BLaER1 (cell line): ENCODE data around the gene C2orf74.
A peak's percentile ranks its signal among the peaks of the same experiment; 100 is the strongest.
"Not testable (repeated sequence)": the region's sequence is repeated elsewhere in the genome, so short reads cannot be mapped to it uniquely, and the experiment has no call there.

Experiments used
- H3K27ac ChIP-seq: shearing (Covaris generic); formaldehyde crosslinking; 2 replicates; pipeline ENCODE4 v1.8.1; 2022
- H3K27me3 ChIP-seq: shearing (Covaris generic); formaldehyde crosslinking; 2 replicates; pipeline ENCODE4 v1.8.1; 2022
- H3K36me3 ChIP-seq: shearing (Covaris generic); formaldehyde crosslinking; 2 replicates; pipeline ENCODE4 v1.8.1; 2022
- H3K4me1 ChIP-seq: shearing (Covaris generic); formaldehyde crosslinking; 2 replicates; pipeline ENCODE4 v1.8.1; 2022
- H3K4me2 ChIP-seq: shearing (Covaris generic); formaldehyde crosslinking; 2 replicates; pipeline ENCODE4 v1.8.1; 2022
- H3K4me3 ChIP-seq: shearing (Covaris generic); formaldehyde crosslinking; 2 replicates; pipeline ENCODE4 v1.8.1; 2022
- H3K9ac ChIP-seq: shearing (Covaris generic); formaldehyde crosslinking; 2 replicates; pipeline ENCODE4 v1.8.1; 2022
- H3K9me3 ChIP-seq: shearing (Covaris generic); formaldehyde crosslinking; 2 replicates; pipeline ENCODE4 v1.8.1; 2022
- H4K20me1 ChIP-seq: shearing (Covaris generic); formaldehyde crosslinking; 2 replicates; pipeline ENCODE4 v1.8.1; 2022
- Cebpa-rat ChIP-seq: shearing (Covaris generic); IDR thresholded peaks from 2 replicates; pipeline ENCODE4 v1.8.1; 2022

The C2orf74 gene

DNA sequence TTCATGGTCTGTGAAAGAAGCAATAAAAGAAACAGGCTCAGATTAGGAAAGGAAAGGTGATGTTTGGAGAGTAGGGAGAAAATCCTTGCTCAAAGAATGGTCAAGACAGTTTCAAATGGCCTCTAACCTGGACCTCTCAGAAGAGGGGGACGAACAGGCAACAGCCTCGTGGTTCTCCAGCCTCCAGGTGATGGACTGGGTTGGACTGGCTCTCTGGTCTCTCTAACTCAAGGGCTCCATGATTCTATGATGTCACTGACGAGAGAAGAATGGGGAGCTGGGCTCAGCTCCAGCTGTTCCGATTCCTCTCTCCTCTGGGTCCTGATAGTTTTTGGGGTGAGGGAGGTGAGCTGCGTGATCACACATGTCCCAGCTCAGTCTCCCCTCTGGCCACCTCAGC is at the start of gene C2orf74:
Gene C2orf74, plus strand, starts transcription at position 301 of the 400 bp plus-strand sequence. CDS start 327 bp downstream, outside the sequence.
- no peak within 1 kb of the TSS for H3K9ac ChIP-seq
- peaks cover 5% of the 10 kb centered on the region; the same call in 1 of the 2 replicates for H3K4me1 ChIP-seq
- no peaks in the 10 kb centered on the region for H3K27me3 ChIP-seq
- no peaks in the 10 kb centered on the region for H3K9me3 ChIP-seq
- TF ChIP-seq Cebpa-rat = no peak
- H3K36me3 ChIP-seq = peaks cover 64% of the 10 kb centered on the region
- no peak within 1 kb of the TSS for H3K27ac ChIP-seq
- H3K4me2 ChIP-seq = no peak within 1 kb of the TSS
- H3K4me3 ChIP-seq = no peak within 1 kb of the TSS
- H4K20me1 ChIP-seq = no peaks in the 10 kb centered on the region

DNA sequence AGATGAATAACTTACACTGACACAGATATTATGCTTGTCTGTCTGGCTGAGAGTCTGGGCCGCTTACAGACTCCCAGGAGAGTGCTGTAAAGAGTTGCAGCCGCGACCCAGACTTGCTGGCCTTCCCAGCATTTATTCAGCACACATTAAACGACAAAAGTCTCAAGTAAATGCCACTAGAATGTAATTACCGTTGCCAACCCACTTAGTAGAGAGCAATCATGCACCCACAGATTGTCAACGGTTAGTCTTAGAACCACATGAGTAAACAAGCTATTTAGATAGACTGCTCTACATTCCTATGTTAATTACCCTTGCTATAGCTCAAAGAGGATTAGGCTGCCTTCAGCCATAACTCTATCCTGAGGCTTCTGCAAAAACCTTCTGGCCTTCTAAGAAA is 47.8 kb upstream of the C2orf74 start:
- peaks cover 44% of the 10 kb centered on the region; the same call in 1 of the 2 replicates for H3K36me3 ChIP-seq

GRCh38 chr2:61116302-61116701 is 45.7 kb upstream of the C2orf74 start:
- Histone ChIP-seq H3K36me3 (peaks cover 40% of the 10 kb centered on the region), H4K20me1 (no peaks in the 10 kb centered on the region), H3K4me3 (no peak overlapping the region), H3K27ac (no peak overlapping the region), H3K27me3 (no peaks in the 10 kb centered on the region), H3K4me2 (no peak overlapping the region), H3K9ac (no peak overlapping the region), H3K4me1 (no peaks in the 10 kb centered on the region), H3K9me3 (peaks cover 21% of the 10 kb centered on the region)
- no peak for TF ChIP-seq Cebpa-rat

More for the DNA sequence above, 47.8 kb upstream of the C2orf74 start:
- no peak for TF ChIP-seq Cebpa-rat
- Histone ChIP-seq H4K20me1 (no peaks in the 10 kb centered on the region), H3K4me1 (no peaks in the 10 kb centered on the region), H3K9me3 (peaks cover 21% of the 10 kb centered on the region), H3K4me3 (no peak overlapping the region), H3K27ac (no peak overlapping the region), H3K9ac (no peak overlapping the region), H3K4me2 (no peak overlapping the region), H3K27me3 (no peaks in the 10 kb centered on the region)

GRCh38 chr2:61117534-61117933 is 44.5 kb upstream of the C2orf74 start:
- Histone ChIP-seq H4K20me1 (no peaks in the 10 kb centered on the region), H3K4me3 (no peak overlapping the region), H3K4me1 (no peaks in the 10 kb centered on the region), H3K4me2 (no peak overlapping the region), H3K27ac (no peak overlapping the region), H3K9ac (no peak overlapping the region), H3K27me3 (no peaks in the 10 kb centered on the region), H3K9me3 (peaks cover 18% of the 10 kb centered on the region), H3K36me3 (peaks cover 30% of the 10 kb centered on the region)
- no peak for TF ChIP-seq Cebpa-rat

DNA sequence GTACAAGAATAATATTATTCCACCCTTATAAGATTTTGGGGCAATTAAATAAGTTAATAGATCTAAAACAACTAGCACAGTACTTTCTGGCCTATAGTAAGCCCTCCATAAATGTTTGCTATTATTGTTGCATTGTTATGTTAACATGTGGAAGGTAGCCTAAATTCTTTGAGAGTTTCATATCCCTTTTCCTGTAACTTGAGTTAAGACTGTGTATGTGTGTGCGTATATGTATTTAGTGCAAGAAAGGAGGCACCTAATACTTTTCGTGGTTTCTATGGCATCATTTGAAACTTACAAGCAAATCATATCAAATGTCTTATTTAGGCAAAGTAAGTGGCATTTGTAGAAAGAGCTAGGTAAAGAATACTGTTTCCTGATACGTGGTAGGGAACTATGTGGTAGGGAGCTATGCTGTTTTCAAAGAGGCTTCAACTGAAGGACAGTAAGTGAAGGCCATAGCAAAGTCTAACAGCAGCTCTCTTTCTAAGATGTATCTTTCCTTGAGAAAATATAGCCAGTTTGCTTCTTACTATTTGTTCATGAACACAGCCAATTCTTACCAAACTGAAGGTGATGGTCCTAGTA is 36.8 kb upstream of the C2orf74 start:
- H3K4me1 ChIP-seq = no peaks in the 10 kb centered on the region

DNA sequence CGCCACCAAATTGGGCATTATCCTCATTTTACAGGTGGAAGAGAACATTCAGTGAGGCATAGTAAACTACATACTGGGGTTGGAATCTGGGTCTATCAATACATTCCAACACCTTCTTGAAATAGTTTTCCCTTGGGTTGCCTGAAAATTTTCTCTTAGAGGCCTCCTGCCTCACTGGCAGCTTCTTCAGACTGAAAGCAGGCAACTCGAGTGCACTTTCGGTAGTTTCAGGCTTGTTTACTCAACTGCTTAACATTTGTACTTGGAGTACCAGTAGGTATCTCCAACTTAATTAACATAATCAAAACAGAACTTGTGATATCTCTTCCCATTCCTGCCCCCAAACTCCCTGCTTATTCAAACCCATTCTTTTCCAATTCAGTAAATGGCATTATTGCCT is 36.2 kb upstream of the C2orf74 start:
- no peak overlapping the region for H3K27ac ChIP-seq
- H3K27me3 ChIP-seq = no peaks in the 10 kb centered on the region
- H3K9ac ChIP-seq = no peak overlapping the region
- 0 out of 2 replicates have a peak, but pooled peaks cover 4% of the 10 kb centered on the region for H3K36me3 ChIP-seq
- H3K4me3 ChIP-seq = no peak overlapping the region
- no peak for TF ChIP-seq Cebpa-rat
- H3K9me3 ChIP-seq = peaks cover 4% of the 10 kb centered on the region; the same call in 1 of the 2 replicates
- H3K4me2 ChIP-seq = no peak overlapping the region
- H4K20me1 ChIP-seq = no peaks in the 10 kb centered on the region
- H3K4me1 ChIP-seq = no peaks in the 10 kb centered on the region

More for the DNA sequence above, 36.8 kb upstream of the C2orf74 start:
- Histone ChIP-seq H4K20me1 (no peaks in the 10 kb centered on the region), H3K4me2 (no peak overlapping the region), H3K36me3 (0 out of 2 replicates have a peak, but pooled peaks cover 9% of the 10 kb centered on the region), H3K9ac (no peak overlapping the region), H3K9me3 (peaks cover 4% of the 10 kb centered on the region; the same call in 1 of the 2 replicates), H3K27me3 (no peaks in the 10 kb centered on the region), H3K4me3 (no peak overlapping the region), H3K27ac (no peak overlapping the region)
- no peak for TF ChIP-seq Cebpa-rat

GRCh38 chr2:61128122-61128521 is 33.9 kb upstream of the C2orf74 start:
- H3K9me3 ChIP-seq, H3K4me3 ChIP-seq, H3K9ac ChIP-seq, H3K36me3 ChIP-seq, H3K27me3 ChIP-seq, H3K27ac ChIP-seq, H3K4me1 ChIP-seq, H4K20me1 ChIP-seq, H3K4me2 ChIP-seq: not testable (repeated sequence)

DNA sequence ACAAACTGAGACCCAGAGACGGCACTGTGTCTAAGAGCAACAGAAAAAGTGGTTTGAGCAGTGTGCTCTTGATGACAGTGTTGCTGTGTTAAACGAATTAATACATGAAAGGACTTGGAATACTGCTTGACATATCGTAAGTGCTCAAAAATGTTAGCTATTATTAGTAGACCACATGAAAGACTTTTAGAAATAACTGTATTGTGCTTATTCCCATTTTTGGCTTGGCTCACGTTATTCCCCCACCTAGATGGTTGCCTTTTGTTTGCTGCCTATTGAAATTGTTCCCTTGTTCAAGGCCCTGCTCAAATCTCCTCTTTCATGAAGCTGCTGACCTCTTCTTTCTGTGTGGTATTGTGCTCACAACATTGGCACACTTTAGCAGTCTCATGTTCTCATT is 27.8 kb upstream of the C2orf74 start:
- Histone ChIP-seq H4K20me1 (no peaks in the 10 kb centered on the region), H3K27me3 (no peaks in the 10 kb centered on the region), H3K36me3 (no peaks in the 10 kb centered on the region), H3K4me3 (no peak overlapping the region), H3K4me2 (peak overlapping the region; percentile 24; the same call in 1 of the 2 replicates), H3K4me1 (peaks cover 10% of the 10 kb centered on the region), H3K9me3 (no peaks in the 10 kb centered on the region), H3K9ac (no peak overlapping the region), H3K27ac (no peak overlapping the region)
- no peak for TF ChIP-seq Cebpa-rat

GRCh38 chr2:61135510-61135909 is 26.5 kb upstream of the C2orf74 start:
- Histone ChIP-seq H4K20me1 (no peaks in the 10 kb centered on the region), H3K4me1 (peaks cover 10% of the 10 kb centered on the region), H3K27ac (no peak overlapping the region), H3K4me2 (no peak overlapping the region), H3K9me3 (no peaks in the 10 kb centered on the region), H3K27me3 (no peaks in the 10 kb centered on the region), H3K9ac (no peak overlapping the region), H3K36me3 (no peaks in the 10 kb centered on the region), H3K4me3 (no peak overlapping the region)
- no peak for TF ChIP-seq Cebpa-rat

DNA sequence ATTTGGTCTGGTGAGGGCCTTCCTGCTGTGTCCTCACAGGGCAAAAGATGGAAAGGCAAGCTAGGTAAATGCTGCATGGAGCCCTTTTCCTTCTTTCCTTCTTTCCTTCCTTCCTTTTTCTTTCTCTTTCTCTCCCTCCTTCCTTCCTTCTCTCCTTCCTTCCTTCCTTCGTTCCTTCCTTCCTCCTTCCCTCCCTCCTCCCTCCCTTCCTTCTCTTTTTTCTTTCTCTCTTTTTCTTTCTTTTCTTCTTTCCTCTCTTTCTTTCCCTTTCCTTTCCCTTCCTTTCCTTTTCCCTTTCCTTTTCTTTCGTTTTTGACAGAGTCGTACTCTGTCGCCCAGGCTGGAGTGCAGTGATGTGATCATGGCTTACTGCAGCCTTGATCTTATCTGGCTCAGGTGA is 23.1 kb upstream of the C2orf74 start:
- Histone ChIP-seq H3K4me3 (no peak overlapping the region), H3K27ac (no peak overlapping the region), H3K9ac (no peak overlapping the region), H3K4me2 (no peak overlapping the region), H3K27me3 (no peaks in the 10 kb centered on the region), H3K36me3 (no peaks in the 10 kb centered on the region), H3K9me3 (no peaks in the 10 kb centered on the region; the same call in 1 of the 2 replicates), H3K4me1 (peaks cover 7% of the 10 kb centered on the region), H4K20me1 (no peaks in the 10 kb centered on the region)
- TF ChIP-seq Cebpa-rat = no peak
